Stimulated activated CD4-positive, alpha-beta T cell treated with anti-CD3 and anti-CD28 coated beads, Interleukin-1b, Interleukin-23, amount 100 ng/mL, for 48 hours (primary cell): Measurements from ENCODE around the gene TPD52L2.
A peak's percentile ranks its signal among the peaks of the same experiment; 100 is the strongest.
"Not testable (repeated sequence)": the region's sequence is repeated elsewhere in the genome, so short reads cannot be mapped to it uniquely, and the experiment has no call there.

ENCODE experiments used
- DNase-seq: peaks from one replicate; pipeline ENCODE4 v3.0.0-alpha.2; 2020

Gene TPD52L2

GRCh38 chr20:63857764-63858392 is 7.2 kb upstream of the TPD52L2 start:
- DNase-seq, result no peak

- no peak for DNase-seq
These were observed 6.5 kb upstream of the TPD52L2 start for GRCh38 chr20:63858393-63859165.

GRCh38 chr20:63859166-63859699 is 5.8 kb upstream of the TPD52L2 start:
- DNase-seq, result no peak

GRCh38 chr20:63860325-63861051 is 4.6 kb upstream of the TPD52L2 start:
- DNase-seq, result no peak

- DNase-seq, result no peak
These were observed 3.6 kb upstream of the TPD52L2 start, which contains the start of gene ABHD16B for GRCh38 chr20:63861365-63861934. Gene ABHD16B (plus strand): TSS chr20:63861498. CDS start chr20:63861541, 43 bp downstream.

GRCh38 chr20:63861981-63862901 is 2.8 kb upstream of the TPD52L2 start:
- DNase-seq, result no peak

GRCh38 chr20:63863021-63863797 is 1.9 kb upstream of the TPD52L2 start:
- DNase-seq, result no peak

GRCh38 chr20:63863798-63864544 is 1.1 kb upstream of the TPD52L2 start:
- DNase-seq, result peak; percentile 82

GRCh38 chr20:63864545-63864977 is 509 bp upstream of the TPD52L2 start:
- DNase-seq, result no peak

GRCh38 chr20:63867042-63867441 is 2.0 kb downstream of the TPD52L2 start:
- DNase-seq, result not testable (repeated sequence)

- no peak for DNase-seq
These were observed 3.2 kb downstream of the TPD52L2 start for GRCh38 chr20:63868264-63868663.

- DNase-seq, result peak; percentile 69
These were observed 8.5 kb downstream of the TPD52L2 start for GRCh38 chr20:63873477-63873971.

GRCh38 chr20:63874241-63874640 is 9.2 kb downstream of the TPD52L2 start:
- DNase-seq, result not testable (repeated sequence)

GRCh38 chr20:63876489-63877036 is 11.5 kb downstream of the TPD52L2 start:
- DNase-seq, result no peak

GRCh38 chr20:63877755-63878470 is 12.8 kb downstream of the TPD52L2 start:
- no peak for DNase-seq

- DNase-seq, result no peak
These were observed 14.0 kb downstream of the TPD52L2 start for GRCh38 chr20:63878899-63879663.

- DNase-seq, result not testable (repeated sequence)
These were observed 15.8 kb downstream of the TPD52L2 start for GRCh38 chr20:63880901-63881300.
